ENCODE measurements around the gene PYGO2.
"Not testable (repeated sequence)": the region's sequence is repeated elsewhere in the genome, so short reads cannot be mapped to it uniquely, and the experiment has no call there.

Gene PYGO2

GRCh38 chr1:154977762-154978161 is 16.2 kb upstream of the PYGO2 start:
- FAIRE-seq = not testable (repeated sequence)

GRCh38 chr1:154975409-154976059 is 14.0 kb upstream of the PYGO2 start:
- FAIRE-seq = no peak

DNA sequence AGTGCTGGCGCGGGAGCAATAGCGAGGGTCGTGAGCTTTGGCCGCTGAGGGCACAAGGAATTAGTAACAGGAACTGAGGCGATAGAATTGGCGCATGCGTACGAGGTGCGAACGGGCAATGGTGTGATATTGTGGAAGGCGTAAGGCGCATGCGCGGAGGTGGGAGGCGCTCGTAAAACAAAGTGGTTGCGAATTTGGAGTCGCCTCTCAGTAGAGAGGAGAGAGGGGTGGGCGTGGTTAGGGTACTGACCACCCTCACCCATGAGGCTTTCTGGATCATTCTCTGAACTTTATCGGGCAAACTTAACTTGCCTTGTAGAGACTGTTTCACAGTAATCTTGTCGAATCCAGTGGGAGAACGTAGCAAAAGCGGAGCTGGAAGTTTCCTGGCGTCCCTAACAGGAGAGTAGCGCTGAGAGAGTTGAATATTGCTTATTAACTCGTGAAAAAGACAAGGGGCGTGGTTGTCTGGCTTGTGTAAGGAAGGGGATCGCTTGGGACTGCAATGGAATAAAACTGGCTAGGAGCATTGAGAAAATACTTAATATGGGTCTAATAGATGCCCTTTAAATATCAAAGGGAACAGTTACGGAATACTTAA is 13.3 kb upstream of the PYGO2 start:
- no peak for FAIRE-seq

- FAIRE-seq = peak; percentile 99
These were observed 12.7 kb upstream of the PYGO2 start, which contains the start of gene CKS1B for GRCh38 chr1:154974102-154974807. Gene CKS1B, plus strand, starts transcription at chr1:154974681. Its CDS starts 65 bp downstream, at chr1:154974746.

GRCh38 chr1:154973344-154974101 is 11.9 kb upstream of the PYGO2 start:
- FAIRE-seq = peak; percentile 97

DNA sequence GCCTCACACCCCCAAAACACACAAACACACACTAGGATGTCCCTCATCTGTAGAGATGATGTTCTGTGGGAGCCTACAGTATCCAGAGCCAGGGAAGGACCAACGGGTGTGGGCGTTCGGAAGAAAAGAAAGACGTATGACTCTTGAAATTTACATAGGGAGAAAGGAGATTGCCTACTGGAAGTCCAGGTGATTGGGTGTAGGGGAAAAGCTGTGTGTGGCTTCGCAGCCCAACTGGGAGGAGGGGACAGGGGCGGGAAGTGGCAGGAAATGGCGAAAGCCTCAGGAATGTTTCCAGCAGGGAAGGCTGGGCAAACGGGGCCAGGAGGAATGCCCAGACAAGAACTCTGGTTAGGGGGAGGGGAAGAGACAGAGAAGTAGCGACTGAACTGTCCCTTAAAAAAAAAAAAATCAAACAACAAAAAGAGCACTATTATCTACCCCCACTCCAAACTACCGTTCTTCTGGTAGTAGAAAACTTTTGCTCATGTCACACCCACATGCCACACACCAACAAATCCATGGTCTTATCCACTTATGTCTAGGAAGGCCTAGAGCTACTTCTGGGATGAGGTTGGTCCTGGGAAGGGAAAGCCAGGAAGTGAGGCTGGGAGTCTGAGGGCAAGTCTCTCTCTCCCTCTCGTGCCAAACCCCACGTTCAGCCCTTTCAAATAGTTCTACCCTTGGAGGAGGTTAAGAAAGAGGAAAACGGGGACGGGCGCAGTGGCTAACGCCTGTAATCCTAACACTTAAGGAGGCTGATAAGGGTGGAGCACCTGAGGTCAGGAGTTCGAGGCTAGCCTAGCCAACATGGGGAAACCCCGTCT is 11.1 kb upstream of the PYGO2 start:
- peak; percentile 98 for FAIRE-seq

DNA sequence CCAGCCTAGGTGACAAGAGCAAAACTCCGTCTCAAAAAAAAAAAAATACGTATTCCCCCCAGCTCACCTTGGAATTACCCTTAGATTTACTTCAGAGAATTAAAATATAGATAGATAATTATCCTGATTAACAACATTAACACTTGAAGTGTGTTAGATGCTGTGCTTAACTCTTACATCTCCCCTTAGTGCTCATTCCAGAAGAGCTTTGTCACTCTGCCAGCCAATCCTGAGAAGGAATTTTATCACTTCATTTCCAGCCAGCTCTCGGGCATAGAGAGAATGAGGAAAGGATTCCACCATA is 10.6 kb upstream of the PYGO2 start:
- no peak for FAIRE-seq

DNA sequence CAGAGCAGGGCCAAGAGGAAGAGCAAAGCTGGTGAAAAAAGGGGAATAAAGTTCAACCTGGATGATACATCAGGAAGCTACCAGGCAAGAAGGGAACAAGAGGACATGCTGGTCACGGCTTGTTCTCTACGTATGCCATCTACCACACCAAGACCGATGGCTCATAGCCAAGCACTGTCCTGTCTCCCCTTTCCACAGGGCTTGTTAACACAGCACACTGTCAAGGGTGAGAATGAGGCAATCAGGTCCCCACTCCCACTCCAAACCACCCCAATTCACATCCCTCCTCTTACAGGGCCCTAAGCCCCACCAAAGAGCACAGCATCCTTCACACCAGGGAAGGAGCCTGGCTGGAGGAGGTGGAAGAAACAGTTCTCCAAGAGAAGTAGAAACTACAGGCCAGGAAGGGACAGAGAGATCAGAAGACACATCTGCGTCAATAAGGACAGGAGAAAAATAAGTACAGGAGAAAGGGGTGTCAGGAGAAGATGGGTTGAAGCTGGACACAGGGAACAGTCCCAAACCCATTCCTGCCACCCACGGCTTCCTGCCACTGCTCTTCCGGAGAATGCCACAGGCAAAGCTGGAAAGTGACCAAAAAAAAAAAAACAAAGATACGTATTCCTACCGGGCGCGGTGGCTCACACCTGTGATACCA is 9.9 kb upstream of the PYGO2 start:
- FAIRE-seq = no peak

- FAIRE-seq = peak; percentile 95
These were observed 9.2 kb upstream of the PYGO2 start, which contains the start of gene SHC1 for GRCh38 chr1:154970631-154971340. Gene SHC1, minus strand, starts transcription at chr1:154970747. Its CDS starts 221 bp downstream, at chr1:154970526.

- no peak for FAIRE-seq
These were observed 8.4 kb upstream of the PYGO2 start for GRCh38 chr1:154969860-154970452.

DNA sequence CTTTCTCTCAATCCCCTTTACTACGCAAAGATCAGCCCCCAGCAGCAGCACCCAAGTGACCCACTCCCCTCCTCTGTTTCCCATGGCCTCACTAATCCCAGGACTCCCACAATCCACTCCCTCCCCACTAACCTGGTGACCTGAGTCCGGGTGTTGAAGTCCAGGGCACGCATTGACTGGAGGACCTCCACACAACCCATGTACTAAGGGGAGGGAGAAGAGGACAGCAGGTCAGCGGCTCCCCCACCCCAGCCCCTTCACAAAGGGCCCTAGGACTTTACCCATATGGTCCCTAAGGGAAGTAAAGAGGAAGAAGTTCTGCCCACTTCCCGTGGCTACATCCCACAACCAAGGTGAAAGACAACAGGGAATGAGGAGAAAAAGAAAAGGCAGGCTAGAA is 7.7 kb upstream of the PYGO2 start:
- FAIRE-seq = no peak

- no peak for FAIRE-seq
These were observed 7.1 kb upstream of the PYGO2 start for GRCh38 chr1:154968731-154969130.

GRCh38 chr1:154967331-154967950 is 5.9 kb upstream of the PYGO2 start:
- FAIRE-seq = no peak

DNA sequence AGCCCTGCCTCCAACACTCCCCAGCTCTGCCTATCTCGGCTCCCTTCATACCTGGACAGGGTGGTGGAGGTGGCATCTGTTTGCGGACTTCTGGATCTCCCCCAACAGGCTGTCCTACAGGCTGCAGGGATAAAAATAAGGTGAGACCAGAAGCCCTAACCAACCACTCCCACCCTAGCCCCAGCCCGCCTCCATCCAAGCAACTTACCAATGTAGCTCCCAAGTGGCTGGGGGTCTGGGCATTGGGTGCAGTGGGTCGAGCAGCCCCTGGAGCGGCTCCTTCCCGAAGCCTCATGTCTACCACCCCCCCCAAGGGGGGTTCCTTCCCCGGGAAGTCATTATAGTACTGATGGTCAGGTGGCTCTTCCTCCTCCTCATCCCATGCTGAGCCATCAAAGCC is 4.5 kb upstream of the PYGO2 start:
- FAIRE-seq = no peak

- no peak for FAIRE-seq
These were observed 2.8 kb upstream of the PYGO2 start for GRCh38 chr1:154964359-154964758.

- no peak for FAIRE-seq
These were observed 2.1 kb upstream of the PYGO2 start for GRCh38 chr1:154963643-154964042.

- FAIRE-seq = no peak
These were observed 1.3 kb upstream of the PYGO2 start for GRCh38 chr1:154962795-154963330.

DNA sequence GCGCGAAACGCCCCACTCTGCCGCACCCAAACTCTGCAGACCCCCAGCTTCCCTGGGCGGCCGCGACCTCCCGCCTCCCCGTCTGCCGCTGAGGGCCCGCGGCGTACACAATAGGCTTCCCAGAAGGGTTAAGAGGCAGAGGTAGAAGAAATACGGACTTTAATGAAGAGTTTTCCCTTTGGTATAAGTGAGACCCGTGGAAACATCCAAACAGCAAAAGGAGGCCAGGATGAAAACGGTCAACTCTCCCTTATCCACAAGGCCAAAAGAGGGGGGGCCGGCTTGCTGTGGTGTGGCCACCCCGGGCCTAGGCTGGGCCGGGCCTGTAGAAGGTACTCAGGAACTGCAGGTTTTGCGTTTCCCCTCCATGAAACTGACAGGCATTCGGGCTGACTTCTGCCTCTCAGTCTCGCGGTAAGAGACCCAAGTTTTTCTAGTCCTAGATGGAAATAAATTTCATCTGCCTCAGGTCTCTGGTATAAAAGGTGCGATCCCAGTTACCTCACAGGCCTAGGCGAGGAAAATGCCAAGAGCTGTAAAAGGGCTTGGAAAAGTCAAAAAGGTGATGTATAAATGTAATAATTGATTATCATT is 671 bp upstream of the PYGO2 start:
- no peak for FAIRE-seq

DNA sequence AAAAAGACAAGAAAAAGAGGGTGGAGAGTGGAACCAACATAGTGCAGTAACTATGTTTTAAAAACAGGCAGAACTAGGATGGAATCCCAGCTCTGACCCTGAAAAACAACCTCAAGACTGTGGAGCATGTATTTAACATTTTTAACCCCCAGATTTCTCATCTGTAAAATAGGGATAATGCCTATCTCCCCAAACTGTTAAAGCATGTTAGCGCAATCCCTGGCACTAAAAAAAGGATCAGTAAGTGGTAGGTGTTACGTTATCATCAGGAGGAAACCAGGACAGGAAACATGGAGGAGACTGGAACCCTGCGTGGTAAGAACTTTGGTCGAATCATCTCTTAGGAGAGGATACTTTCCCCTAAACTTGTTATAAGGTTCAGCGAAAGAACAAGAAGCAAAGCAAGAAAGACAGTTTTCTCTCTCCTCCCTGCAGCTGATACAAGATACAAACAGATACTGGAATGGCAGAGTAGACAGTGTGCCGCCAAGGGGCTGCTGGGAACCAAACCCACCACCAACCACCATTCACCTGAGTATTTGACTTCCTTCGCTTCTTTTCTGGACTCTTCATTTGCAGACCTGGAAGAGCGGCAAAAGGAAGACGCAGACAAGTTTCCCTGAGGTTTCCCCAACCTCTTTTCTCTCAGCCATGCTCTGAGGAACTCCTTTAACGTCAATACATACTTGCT is 991 bp downstream of the PYGO2 start:
- no peak for FAIRE-seq

Data from G401.6 (cell line).